Hematopoietic multipotent progenitor cell treated with erythropoietin and hydrocortisone succinate and interleukin-3 and kit ligand, for 17 days (in vitro differentiated cells): ENCODE results near the gene HPX.

ENCODE experiments used
- DNase-seq: peaks from one replicate; pipeline ENCODE4 v3.0.0-alpha.2; 2015; ENCODE audit warnings: low spot score

Gene HPX

GRCh38 chr11:6459099-6459450 lies 18.3 kb upstream of the HPX start:
- DNase-seq = no peak

GRCh38 chr11:6458352-6459098 lies 17.7 kb upstream of the HPX start:
- DNase-seq = no peak

GRCh38 chr11:6457581-6458320 lies 17.0 kb upstream of the HPX start:
- no peak for DNase-seq

- no peak for DNase-seq
These were observed 15.7 kb upstream of the HPX start for GRCh38 chr11:6456361-6457073.

GRCh38 chr11:6455070-6455469 lies 14.3 kb upstream of the HPX start:
- no peak for DNase-seq

GRCh38 chr11:6453152-6453551 lies 12.4 kb upstream of the HPX start:
- DNase-seq = no peak

- no peak for DNase-seq
These were observed 11.4 kb upstream of the HPX start for GRCh38 chr11:6452219-6452618.

GRCh38 chr11:6448574-6448973 lies 7.8 kb upstream of the HPX start:
- DNase-seq = no peak

GRCh38 chr11:6443269-6444003 lies 2.6 kb upstream of the HPX start:
- peak; percentile 60 for DNase-seq

GRCh38 chr11:6442441-6442840 lies 1.7 kb upstream of the HPX start:
- DNase-seq = no peak

GRCh38 chr11:6438979-6439571 lies 1.7 kb downstream of the HPX start:
- DNase-seq = peak; percentile 61

GRCh38 chr11:6437993-6438392 lies 2.8 kb downstream of the HPX start:
- DNase-seq = no peak

GRCh38 chr11:6437423-6437822 lies 3.4 kb downstream of the HPX start:
- DNase-seq = no peak

GRCh38 chr11:6433998-6434660 lies 6.7 kb downstream of the HPX start:
- no peak for DNase-seq

GRCh38 chr11:6431861-6432260 lies 8.9 kb downstream of the HPX start:
- no peak for DNase-seq

- no peak for DNase-seq
These were observed 13.3 kb downstream of the HPX start for GRCh38 chr11:6427516-6427915.

GRCh38 chr11:6420677-6421076 lies 20.1 kb downstream of the HPX start:
- no peak for DNase-seq

- peak; percentile 28 for DNase-seq
These were observed 21.7 kb downstream of the HPX start, which contains the start of gene APBB1 for GRCh38 chr11:6419009-6419631. APBB1 (minus strand) TSS chr11:6419094; CDS start chr11:6411347, 7,747 bp downstream.

GRCh38 chr11:6418557-6419008 lies 22.2 kb downstream of the HPX start:
- DNase-seq = no peak

- no peak for DNase-seq
These were observed 22.8 kb downstream of the HPX start for GRCh38 chr11:6417907-6418556.
